Type B pancreatic cell (in vitro differentiated cells): Measurements from ENCODE around the gene ITSN2. TPM values are rescaled to one million over a fixed set of nuclear protein-coding genes. Genes with fewer than 3 reads are reported as not detected.
"Not testable (repeated sequence)": the region's sequence is repeated elsewhere in the genome, so short reads cannot be mapped to it uniquely, and the experiment has no call there.

Source experiments
- DNase-seq: peaks from one replicate; pipeline ENCODE4 v3.0.0; 2021; ENCODE audit warnings: mixed read lengths; ENCODE audit not compliant: unreplicated experiment; ENCODE audit errors: extremely low spot score
- H3K27ac Mint-ChIP-seq: 2 replicates; pipeline ENCODE4 v1.8.0; 2021; ENCODE audit warnings: mild to moderate bottlenecking, mixed read lengths
- H3K27me3 Mint-ChIP-seq: 2 replicates; pipeline ENCODE4 v1.8.0; 2021; ENCODE audit warnings: mixed read lengths
- H3K36me3 Mint-ChIP-seq: 2 replicates; pipeline ENCODE4 v1.8.0; 2021; ENCODE audit warnings: mixed read lengths
- H3K4me1 Mint-ChIP-seq: one replicate; pipeline ENCODE4 v1.8.0; 2021; ENCODE audit warnings: mixed read lengths; ENCODE audit not compliant: unreplicated experiment
- H3K4me3 Mint-ChIP-seq: 2 replicates; pipeline ENCODE4 v1.8.0; 2021; ENCODE audit warnings: mild to moderate bottlenecking, mixed read lengths
- H3K9me3 Mint-ChIP-seq: 2 replicates; pipeline ENCODE4 v1.8.0; 2021; ENCODE audit warnings: mixed read lengths
- total RNA-seq: library from RNA; stranded (reverse); gene quantifications from 2 replicates; pipeline ENCODE4 v1.2.1, GENCODE V29; 2021; ENCODE audit warnings: low replicate concordance
- TF ChIP-seq, protein P1 (sequence below): fragments of 200-600 bp; sonication (generic); conservative IDR thresholded peaks from 2 replicates; pipeline ENCODE4 v1.5.0; 2021; ENCODE audit warnings: antibody characterized with exemption, mild to moderate bottlenecking

The ITSN2 gene
- total RNA-seq, 1 donor from 2014 or later = 18.9 TPM

- Mint-ChIP-seq H3K27me3 (no peaks in the 10 kb centered on the region), H3K4me3 (no peak overlapping the region), H3K27ac (no peak overlapping the region), H3K36me3 (peaks cover 4% of the 10 kb centered on the region), H3K9me3 (no peaks in the 10 kb centered on the region), H3K4me1 (no peaks in the 10 kb centered on the region)
- DNase-seq = no peak
- TF ChIP-seq, protein P1, sequence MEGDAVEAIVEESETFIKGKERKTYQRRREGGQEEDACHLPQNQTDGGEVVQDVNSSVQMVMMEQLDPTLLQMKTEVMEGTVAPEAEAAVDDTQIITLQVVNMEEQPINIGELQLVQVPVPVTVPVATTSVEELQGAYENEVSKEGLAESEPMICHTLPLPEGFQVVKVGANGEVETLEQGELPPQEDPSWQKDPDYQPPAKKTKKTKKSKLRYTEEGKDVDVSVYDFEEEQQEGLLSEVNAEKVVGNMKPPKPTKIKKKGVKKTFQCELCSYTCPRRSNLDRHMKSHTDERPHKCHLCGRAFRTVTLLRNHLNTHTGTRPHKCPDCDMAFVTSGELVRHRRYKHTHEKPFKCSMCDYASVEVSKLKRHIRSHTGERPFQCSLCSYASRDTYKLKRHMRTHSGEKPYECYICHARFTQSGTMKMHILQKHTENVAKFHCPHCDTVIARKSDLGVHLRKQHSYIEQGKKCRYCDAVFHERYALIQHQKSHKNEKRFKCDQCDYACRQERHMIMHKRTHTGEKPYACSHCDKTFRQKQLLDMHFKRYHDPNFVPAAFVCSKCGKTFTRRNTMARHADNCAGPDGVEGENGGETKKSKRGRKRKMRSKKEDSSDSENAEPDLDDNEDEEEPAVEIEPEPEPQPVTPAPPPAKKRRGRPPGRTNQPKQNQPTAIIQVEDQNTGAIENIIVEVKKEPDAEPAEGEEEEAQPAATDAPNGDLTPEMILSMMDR = no peak
Observed at GRCh38 chr2:24203029-24203786, 157.1 kb downstream of the ITSN2 start.

GRCh38 chr2:24200799-24201198 lies 159.5 kb downstream of the ITSN2 start:
- H3K9me3 Mint-ChIP-seq = no peaks in the 10 kb centered on the region
- no peak overlapping the region for H3K4me3 Mint-ChIP-seq
- no peaks in the 10 kb centered on the region for H3K4me1 Mint-ChIP-seq
- DNase-seq = no peak
- TF ChIP-seq, protein P1 = no peak
- no peaks in the 10 kb centered on the region for H3K27me3 Mint-ChIP-seq
- H3K27ac Mint-ChIP-seq = no peak overlapping the region
- H3K36me3 Mint-ChIP-seq = no peaks in the 10 kb centered on the region

GRCh38 chr2:24199968-24200590 lies 160.3 kb downstream of the ITSN2 start:
- Mint-ChIP-seq H3K27ac (no peak overlapping the region), H3K9me3 (no peaks in the 10 kb centered on the region), H3K4me1 (no peaks in the 10 kb centered on the region), H3K27me3 (no peaks in the 10 kb centered on the region), H3K36me3 (no peaks in the 10 kb centered on the region), H3K4me3 (no peak overlapping the region)
- DNase-seq = no peak
- TF ChIP-seq, protein P1 = no peak

GRCh38 chr2:24197213-24197612 lies 163.1 kb downstream of the ITSN2 start:
- not testable (repeated sequence) for DNase-seq, H3K4me3 Mint-ChIP-seq, H3K36me3 Mint-ChIP-seq, H3K27ac Mint-ChIP-seq, H3K4me1 Mint-ChIP-seq, H3K27me3 Mint-ChIP-seq, H3K9me3 Mint-ChIP-seq

DNA sequence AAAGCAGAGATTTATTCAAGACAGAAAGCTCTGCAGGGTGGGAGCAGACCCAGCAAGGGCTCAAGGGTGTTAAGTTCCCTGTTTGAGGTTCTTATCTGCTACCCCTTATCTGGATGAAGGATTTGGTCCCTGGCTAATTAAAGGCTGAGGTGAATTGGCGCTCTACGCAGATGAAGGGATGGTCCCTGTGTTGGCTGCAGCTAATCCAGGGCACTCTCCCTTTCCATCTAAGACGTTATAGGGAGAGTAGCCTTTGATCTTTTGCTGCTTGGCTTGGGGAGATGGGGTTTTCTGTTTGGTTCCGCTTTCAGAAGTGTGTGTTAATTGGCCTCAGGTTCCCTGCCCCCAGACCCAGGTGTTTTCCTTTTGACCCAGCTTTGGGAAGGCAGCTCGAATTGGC lies 168.5 kb downstream of the ITSN2 start:
- TF ChIP-seq, protein P1 = no peak
- H3K4me3 Mint-ChIP-seq = no peak overlapping the region
- no peaks in the 10 kb centered on the region for H3K36me3 Mint-ChIP-seq
- no peak for DNase-seq
- H3K27ac Mint-ChIP-seq = no peak overlapping the region
- H3K27me3 Mint-ChIP-seq = no peaks in the 10 kb centered on the region
- H3K9me3 Mint-ChIP-seq = peaks cover 13% of the 10 kb centered on the region
- peaks cover 6% of the 10 kb centered on the region for H3K4me1 Mint-ChIP-seq

DNA sequence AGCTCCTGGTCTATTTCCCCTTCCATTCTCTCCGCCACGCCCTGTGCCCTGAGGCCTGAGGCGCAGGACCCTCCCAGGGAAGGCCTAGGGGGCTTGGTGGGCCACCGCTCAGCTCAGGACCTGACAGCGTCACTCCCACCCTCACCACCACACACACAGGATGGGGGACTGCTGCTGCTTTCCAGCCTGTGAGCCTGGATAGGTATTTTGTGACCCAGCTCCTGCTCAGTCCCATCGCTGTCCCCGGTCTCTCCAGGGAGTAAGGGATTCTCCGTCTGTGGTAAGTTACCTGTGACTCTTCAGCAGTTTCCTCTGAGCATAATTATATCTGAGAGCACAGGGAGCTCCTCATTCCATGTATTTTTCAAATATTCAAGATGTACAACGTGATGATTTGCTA lies 169.2 kb downstream of the ITSN2 start:
- no peaks in the 10 kb centered on the region for H3K27me3 Mint-ChIP-seq
- H3K36me3 Mint-ChIP-seq = no peaks in the 10 kb centered on the region
- H3K27ac Mint-ChIP-seq = no peak overlapping the region
- peaks cover 13% of the 10 kb centered on the region for H3K9me3 Mint-ChIP-seq
- H3K4me3 Mint-ChIP-seq = no peak overlapping the region
- TF ChIP-seq, protein P1 = no peak
- no peak for DNase-seq
- H3K4me1 Mint-ChIP-seq = peaks cover 6% of the 10 kb centered on the region
